GM18870 (cell line): Measurements from ENCODE around the gene APLF.
A peak's percentile ranks its signal among the peaks of the same experiment; 100 is the strongest.
"Not testable (repeated sequence)": the region's sequence is repeated elsewhere in the genome, so short reads cannot be mapped to it uniquely, and the experiment has no call there.

Experiments
- ATAC-seq: cut with Tn5 transposase; IDR thresholded peaks from one replicate; pipeline ENCODE4 v1.9.1; 2021; ENCODE audit warnings: moderate library complexity; ENCODE audit not compliant: unreplicated experiment

Gene APLF

GRCh38 chr2:68441179-68441993, 26.0 kb upstream of the APLF start:
- peak; percentile 98 for ATAC-seq

- ATAC-seq, result no peak
Observed at GRCh38 chr2:68441994-68442322, 25.4 kb upstream of the APLF start.

GRCh38 chr2:68446425-68446824, 21.0 kb upstream of the APLF start:
- not testable (repeated sequence) for ATAC-seq

- no peak for ATAC-seq
Observed at GRCh38 chr2:68447118-68447517, 20.3 kb upstream of the APLF start.

- ATAC-seq, result no peak
Observed at GRCh38 chr2:68448671-68449653, 18.4 kb upstream of the APLF start.

- no peak for ATAC-seq
Observed at GRCh38 chr2:68452158-68452900, 15.1 kb upstream of the APLF start.

- no peak for ATAC-seq
Observed at GRCh38 chr2:68453761-68454360, 13.5 kb upstream of the APLF start.

- no peak for ATAC-seq
Observed at GRCh38 chr2:68454719-68455118, 12.7 kb upstream of the APLF start.

- no peak for ATAC-seq
Observed at GRCh38 chr2:68456198-68456597, 11.2 kb upstream of the APLF start.

- ATAC-seq, result no peak
Observed at GRCh38 chr2:68458981-68459380, 8.4 kb upstream of the APLF start.

GRCh38 chr2:68463287-68463877, 4.0 kb upstream of the APLF start:
- ATAC-seq, result no peak

- ATAC-seq, result no peak
Observed at GRCh38 chr2:68464651-68465050, 2.7 kb upstream of the APLF start.

- no peak for ATAC-seq
Observed at GRCh38 chr2:68465081-68465916, 2.1 kb upstream of the APLF start.

- no peak for ATAC-seq
Observed at GRCh38 chr2:68466361-68466777, 1.0 kb upstream of the APLF start.

GRCh38 chr2:68466778-68467076, 658 bp upstream of the APLF start:
- no peak for ATAC-seq

GRCh38 chr2:68468801-68469200, 1.4 kb downstream of the APLF start:
- no peak for ATAC-seq

GRCh38 chr2:68469935-68470334, 2.5 kb downstream of the APLF start:
- ATAC-seq, result no peak

GRCh38 chr2:68471385-68471784, 4.0 kb downstream of the APLF start:
- ATAC-seq, result no peak

GRCh38 chr2:68472796-68473414, 5.5 kb downstream of the APLF start:
- ATAC-seq, result no peak
